Measurements from ENCODE around the gene KPNA1.

DNA sequence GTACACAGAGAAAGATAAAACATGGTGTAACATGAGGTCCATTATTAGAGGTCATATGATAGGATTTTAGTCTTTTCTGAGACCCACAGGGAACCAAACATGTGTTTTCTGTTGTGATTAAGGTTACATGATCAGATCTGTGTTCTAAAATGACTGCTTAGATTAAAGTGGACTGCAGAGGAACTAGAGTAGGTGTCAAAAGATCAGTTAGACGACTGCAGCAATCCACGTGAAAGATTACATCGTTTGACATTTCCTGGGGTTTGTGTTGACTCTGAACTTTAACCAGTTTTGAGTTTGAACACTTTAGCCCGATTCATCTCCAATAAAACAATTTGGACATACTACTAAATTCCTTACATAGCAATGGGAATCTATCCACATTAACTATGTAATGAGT, 136.8 kb downstream of the KPNA1 start:
- TF ChIP-seq, protein P1, sequence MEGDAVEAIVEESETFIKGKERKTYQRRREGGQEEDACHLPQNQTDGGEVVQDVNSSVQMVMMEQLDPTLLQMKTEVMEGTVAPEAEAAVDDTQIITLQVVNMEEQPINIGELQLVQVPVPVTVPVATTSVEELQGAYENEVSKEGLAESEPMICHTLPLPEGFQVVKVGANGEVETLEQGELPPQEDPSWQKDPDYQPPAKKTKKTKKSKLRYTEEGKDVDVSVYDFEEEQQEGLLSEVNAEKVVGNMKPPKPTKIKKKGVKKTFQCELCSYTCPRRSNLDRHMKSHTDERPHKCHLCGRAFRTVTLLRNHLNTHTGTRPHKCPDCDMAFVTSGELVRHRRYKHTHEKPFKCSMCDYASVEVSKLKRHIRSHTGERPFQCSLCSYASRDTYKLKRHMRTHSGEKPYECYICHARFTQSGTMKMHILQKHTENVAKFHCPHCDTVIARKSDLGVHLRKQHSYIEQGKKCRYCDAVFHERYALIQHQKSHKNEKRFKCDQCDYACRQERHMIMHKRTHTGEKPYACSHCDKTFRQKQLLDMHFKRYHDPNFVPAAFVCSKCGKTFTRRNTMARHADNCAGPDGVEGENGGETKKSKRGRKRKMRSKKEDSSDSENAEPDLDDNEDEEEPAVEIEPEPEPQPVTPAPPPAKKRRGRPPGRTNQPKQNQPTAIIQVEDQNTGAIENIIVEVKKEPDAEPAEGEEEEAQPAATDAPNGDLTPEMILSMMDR (IDR thresholded peaks at IDR 0.05): no peak
- TF ChIP-seq, protein P2, sequence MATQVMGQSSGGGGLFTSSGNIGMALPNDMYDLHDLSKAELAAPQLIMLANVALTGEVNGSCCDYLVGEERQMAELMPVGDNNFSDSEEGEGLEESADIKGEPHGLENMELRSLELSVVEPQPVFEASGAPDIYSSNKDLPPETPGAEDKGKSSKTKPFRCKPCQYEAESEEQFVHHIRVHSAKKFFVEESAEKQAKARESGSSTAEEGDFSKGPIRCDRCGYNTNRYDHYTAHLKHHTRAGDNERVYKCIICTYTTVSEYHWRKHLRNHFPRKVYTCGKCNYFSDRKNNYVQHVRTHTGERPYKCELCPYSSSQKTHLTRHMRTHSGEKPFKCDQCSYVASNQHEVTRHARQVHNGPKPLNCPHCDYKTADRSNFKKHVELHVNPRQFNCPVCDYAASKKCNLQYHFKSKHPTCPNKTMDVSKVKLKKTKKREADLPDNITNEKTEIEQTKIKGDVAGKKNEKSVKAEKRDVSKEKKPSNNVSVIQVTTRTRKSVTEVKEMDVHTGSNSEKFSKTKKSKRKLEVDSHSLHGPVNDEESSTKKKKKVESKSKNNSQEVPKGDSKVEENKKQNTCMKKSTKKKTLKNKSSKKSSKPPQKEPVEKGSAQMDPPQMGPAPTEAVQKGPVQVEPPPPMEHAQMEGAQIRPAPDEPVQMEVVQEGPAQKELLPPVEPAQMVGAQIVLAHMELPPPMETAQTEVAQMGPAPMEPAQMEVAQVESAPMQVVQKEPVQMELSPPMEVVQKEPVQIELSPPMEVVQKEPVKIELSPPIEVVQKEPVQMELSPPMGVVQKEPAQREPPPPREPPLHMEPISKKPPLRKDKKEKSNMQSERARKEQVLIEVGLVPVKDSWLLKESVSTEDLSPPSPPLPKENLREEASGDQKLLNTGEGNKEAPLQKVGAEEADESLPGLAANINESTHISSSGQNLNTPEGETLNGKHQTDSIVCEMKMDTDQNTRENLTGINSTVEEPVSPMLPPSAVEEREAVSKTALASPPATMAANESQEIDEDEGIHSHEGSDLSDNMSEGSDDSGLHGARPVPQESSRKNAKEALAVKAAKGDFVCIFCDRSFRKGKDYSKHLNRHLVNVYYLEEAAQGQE (IDR thresholded peaks at IDR 0.05; ENCODE audit: insufficient read depth in 1 of 2, low read depth in 2 of 2, low read length in 1 of 2): no peak

Measured in Panc1 (cell line).